HG03432 (cell line): Measurements from ENCODE around the gene TSPAN11.

ENCODE experiments used
- ATAC-seq: cut with Tn5 transposase; IDR thresholded peaks from one replicate; pipeline ENCODE4 v1.9.1; 2021; ENCODE audit warnings: mild to moderate bottlenecking, moderate library complexity; ENCODE audit not compliant: unreplicated experiment

The TSPAN11 gene

DNA sequence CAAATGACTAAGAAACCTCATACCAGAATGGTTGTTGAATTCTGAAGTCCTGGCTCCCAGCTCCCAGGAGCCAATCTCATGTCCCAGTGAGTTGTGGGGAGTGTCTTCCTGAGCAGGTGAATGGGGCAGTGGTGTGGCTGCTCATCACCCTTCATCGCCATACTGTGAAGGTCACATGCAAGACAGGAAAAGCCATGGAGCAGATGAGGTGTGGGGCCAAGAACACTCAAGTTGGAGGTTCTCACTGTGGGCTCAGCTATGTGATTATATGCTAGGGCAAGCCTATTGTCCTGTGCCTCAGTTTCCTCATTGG, 16.6 kb upstream of the TSPAN11 start:
- no peak for ATAC-seq

DNA sequence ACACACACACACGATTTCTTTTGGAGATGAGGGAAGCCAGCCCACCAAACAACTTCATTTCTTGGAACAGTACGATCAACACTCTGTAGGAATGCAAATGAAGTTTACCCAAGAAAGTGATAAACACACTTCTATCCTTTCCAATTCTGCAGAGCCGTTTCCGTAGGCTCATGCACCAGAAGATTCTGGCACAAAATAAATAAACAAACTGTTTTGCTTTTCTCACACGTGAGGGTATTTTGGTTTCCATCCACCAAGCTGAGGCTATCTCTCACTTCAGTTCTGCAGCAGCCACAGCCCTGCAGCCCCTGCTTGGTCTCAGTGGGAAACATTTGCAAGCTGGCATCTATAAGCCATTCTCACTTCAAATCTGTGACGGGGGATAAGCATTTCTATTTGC, 15.3 kb upstream of the TSPAN11 start:
- no peak for ATAC-seq

DNA sequence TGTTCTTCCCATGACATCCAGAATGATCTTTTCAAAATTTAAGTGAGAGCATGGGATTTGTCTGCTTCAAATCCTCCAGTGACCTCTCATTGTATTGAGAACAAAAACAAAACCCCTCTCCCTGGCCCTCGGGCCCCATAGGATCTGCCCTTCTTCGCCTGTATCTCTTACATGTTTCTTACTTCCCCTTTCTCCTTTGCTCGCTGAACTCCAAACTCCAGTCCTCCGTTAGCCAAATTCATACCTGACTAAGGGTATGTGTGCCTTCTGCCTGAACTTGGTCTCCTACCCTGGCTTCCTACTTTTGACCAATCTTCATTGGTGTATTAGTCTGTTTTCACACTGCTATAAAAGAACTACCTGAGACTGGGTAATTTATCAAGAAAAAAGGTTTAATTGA, 13.2 kb upstream of the TSPAN11 start:
- ATAC-seq, result peak; percentile 64

DNA sequence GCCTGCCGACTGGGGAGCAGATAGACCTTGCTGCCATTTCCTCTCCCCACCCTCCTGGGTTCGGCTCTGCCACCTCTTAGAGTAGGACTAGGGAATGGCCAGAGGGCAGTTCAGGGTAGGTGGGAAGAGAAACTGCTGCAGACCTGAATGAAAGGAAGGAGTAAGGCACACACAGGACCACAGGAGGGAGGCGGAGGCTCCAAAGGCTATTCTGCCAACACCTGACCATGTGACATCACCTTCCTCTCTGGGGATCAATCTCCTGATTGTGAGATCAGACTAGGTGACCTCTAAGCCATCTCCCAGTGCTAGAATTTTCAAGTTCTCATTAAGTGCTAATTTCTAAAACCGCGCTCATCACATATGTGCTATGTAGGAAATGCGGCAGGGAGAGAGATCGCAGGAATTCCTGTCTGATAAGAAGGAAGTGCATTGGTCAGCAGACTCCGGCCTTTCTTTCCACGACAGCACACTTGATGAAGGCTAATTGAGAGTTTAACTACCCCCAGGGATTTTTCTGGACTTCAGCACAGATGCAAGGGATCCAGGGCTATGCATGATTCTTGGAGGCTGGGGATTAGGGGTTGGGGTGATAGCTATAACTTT, 11.5 kb upstream of the TSPAN11 start:
- ATAC-seq, result no peak

DNA sequence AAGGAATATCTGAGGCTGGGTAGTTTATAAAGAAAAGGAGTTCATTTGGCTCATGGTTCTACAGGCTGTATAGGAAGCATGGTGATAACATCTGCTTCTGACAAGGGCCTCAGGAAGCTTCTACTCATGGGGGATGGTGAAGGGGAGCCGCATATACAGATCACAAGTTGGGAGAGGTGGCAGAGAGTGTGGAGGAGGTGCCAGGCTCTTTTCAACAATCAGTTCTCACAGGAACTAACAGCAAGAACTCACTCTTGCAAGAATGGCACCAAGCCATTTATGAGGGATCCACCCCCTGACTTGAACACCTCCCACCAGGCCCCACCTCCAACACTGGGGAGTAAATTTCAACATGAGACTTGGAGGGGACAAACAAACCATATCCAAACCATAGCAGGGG, 3.5 kb upstream of the TSPAN11 start:
- ATAC-seq, result no peak

DNA sequence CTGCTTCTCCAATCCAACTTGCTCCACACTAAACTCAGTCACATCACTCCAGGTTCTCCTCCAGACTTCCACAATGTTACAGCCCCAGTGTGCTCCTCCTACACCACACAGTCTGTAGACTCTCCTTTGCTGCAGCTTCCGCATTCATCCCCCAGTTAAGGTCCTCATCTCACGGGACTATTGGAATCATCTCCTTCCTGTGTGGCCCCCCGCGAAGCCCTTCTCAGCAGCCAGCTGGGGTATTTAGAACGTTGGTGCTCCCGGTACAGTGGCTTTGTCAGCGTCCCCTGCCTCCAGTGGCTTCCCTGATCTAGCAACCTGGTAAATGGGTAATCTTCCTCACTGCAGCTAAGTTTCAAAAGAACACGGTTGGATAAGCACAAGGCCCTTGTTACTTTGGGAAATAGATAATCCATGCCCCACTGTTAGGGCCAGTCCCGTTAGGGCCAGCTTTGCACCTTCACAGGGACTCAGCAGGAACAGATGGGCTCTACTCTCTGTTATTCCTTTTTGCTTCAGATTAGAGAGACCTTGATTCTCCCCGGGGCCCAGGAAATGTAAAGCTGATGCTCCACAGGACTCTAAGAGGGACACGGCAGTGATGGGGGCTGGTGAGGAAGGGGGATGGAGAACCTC, 823 bp upstream of the TSPAN11 start:
- ATAC-seq, result no peak

DNA sequence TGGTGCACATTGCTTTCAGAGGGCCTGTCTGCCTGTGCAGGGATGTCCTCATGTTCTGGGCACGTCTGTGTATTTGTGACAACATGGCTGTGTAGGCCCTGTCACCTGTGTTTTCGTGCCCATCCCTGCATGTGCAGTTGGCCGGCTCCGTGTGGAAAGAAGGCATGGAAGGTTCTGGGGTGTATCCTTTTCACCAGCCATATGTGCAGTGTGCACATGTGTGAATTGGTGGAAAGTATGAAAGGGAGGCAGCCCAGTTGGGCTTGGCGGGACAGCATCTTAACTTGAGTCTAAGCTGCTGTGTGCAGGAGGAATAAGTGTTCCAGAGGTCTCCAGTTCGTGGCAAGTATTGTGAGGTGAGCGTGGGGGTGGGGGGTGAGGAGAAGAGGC, 669 bp downstream of the TSPAN11 start:
- ATAC-seq, result no peak

DNA sequence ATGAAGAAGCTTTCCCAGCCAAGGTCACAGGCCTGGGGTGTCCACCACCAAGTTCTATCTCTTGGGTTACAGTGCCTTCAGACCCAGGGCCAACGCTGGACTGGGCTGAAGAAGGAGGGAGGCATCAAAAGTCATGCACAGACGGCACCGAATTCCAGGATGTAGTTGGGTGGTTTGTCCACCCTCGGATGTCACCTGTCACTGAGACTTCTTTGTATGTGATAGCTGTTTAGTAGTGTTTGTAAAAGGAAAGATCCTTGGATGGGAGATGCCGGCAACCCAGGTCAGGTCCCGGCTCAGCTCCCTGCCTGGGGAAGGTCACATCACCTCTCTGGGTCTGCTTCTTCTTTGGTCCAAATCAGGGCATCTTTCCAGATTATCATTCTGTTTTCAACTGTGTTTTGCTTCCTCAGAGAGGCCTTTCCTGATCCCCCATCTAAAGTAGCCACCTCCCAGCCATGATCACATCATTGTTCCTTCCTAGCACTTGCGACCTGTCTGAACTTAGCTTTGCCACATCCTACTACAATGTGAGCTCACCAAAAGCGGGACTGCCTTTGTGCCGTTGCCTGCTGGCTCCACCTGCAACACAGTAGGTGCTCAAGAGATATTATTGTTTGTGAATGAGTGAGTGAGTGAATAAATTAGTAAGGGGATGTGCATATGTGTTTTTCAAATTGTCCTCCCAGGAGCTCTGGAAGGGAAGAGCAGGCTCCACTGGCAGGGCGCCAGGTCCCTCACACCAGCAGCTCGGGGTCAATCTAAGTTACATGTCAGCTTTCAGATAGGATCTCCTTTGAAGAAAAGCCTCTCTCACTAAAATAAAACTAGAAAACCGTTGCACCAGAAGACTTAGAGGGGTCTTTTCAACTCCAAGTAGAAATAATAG, 2.1 kb downstream of the TSPAN11 start:
- no peak for ATAC-seq

DNA sequence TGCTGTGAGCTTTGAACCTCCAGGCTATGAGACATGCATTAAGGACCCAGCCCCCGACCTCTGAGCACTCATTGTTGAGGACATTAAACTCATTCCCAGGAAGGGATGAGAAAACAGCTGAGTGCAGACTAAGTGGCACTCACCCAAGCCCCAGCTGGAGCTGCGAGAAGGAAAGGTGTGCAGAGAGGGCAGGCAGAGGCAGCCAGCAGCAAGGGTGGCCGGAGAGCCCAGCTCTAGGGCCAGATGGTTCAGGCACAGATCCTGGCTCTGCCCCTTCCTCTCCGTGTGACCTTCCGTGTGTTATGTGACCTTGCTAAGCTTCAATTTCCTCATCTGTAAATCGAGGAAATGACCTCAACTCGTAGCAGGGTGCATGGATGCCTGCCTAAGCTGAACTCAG, 3.7 kb downstream of the TSPAN11 start:
- ATAC-seq, result no peak

DNA sequence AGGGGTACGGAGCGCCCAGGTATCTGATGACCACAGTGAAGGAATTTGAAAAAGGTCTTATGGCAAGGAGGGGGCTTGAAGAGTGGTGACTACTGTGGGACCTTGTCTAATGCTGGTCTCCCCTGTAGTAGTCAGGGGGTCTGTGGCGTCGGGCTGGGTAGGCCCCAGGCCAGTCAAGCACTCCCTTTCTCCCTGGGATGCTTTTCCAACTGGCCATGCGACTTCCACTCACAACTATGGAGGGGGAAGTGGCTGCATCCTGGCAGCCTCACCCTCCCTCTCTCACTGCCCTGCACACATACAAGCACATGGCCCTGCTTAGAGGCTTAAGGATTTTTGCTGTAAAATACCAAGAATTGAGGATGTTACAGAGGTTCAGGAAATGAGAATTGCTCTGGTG, 4.1 kb downstream of the TSPAN11 start:
- ATAC-seq, result no peak

DNA sequence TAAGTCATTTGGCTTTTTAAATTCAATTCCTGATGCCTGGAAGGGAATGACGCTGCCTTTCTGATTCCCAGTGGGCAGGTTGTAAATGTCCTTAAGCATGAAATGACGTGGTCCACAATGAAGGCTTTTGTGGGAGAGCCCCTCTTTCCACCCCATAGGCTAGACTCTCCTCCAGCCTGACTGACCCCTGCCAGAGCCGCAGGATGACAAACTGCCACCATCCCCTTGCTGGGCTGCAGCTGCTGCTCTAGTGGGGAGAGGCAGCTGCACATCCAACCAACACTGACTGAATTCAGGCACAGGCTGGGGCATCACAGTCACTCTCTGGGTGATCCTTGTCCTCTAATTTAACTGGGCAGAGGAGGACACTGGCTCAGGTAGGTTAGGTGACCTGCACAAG, 6.3 kb downstream of the TSPAN11 start:
- no peak for ATAC-seq

DNA sequence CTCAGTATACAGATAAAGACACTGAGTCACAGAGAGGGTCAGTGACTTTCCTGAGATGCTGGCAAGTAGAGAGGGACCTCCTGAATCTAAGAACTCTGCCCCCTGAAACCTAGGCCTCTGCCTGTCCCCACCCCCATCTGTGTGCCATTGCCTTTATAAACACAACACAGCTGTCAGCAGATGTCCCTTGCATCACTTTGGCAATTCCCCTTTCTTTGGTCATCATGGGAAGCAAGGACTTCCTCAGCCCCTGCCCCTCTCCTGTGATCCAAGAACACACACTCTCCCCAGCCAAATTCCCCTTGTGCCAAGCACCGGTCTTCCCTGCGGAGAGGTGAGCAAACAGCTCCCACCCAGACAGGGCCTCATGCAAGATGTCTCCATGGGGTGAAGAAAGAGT, 8.3 kb downstream of the TSPAN11 start:
- no peak for ATAC-seq

DNA sequence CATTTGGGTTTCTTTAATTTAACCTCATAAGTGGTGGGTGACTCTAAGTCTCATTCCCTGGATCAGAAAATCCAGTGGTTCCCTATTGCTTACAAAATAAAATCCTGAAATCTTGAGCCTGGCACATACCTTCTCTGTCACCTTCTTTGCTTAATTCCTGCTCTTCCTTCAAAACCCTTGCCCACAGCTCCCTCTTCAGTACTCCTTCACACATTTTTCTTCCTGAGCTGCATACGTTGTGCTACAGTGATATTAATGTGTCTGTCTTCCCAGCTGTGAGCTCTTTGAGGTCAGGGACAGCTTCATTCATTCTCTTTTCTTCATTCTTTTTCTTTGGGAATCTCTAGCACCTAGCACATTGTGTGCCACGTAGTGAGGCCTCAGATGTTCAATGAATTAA, 9.5 kb downstream of the TSPAN11 start:
- ATAC-seq, result no peak

DNA sequence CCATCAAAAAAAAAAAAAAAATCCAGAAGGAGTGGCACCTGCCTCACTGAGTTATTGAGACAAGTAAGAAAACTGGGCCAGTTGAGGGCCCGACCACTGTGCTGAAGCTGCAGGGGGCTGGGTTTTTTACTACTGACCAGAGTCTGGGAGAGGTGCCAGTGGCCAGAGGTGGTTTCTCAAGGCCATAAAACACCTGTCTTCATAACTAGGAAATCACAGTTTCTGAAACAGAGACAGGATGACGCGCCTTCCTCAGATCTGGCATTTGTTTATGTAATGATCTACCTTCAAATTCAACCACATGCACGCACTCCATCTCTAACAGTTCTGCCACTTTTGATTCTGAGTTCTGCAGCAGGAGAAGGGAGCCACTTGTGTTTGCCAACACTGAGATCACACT, 12.7 kb downstream of the TSPAN11 start:
- ATAC-seq, result peak; percentile 50

DNA sequence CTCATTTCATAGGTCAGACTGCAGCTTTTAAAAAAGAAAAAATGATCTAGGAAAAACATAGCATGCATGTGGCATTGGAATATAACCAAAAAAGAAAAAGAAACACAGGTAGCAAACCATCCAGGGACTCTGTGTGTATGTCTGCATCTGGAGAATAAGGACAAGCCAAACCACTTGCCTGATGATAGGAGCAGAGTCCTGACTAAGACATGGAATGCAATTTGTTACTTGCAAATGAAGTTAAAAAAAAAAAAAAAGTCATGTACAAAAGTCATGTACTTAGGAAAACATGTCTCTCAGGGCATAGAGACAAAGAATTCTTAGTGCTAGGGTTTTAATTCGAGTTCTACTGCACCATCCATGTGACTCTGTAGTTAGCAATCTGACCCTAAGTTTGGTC, 15.9 kb downstream of the TSPAN11 start:
- ATAC-seq, result no peak

DNA sequence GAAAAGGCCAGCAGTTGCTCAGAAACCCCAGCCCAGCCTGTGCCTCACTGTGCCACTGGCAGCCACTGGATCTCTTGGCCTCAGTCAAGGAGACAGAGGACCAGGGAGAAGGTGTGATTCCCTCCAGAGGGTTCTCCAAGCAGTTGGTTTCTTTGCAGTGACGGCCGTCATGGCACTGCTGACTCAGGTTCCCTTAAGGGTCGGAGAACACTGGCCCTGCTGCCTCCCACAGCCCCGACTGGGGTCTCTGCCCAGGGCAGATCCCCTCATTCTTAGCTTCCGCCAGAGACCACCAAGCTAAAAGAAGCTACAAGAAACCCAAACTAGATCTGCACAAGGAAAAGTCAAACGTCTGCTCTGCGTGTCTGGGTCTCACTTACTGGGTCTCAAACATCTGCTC, 16.4 kb downstream of the TSPAN11 start:
- ATAC-seq, result no peak

DNA sequence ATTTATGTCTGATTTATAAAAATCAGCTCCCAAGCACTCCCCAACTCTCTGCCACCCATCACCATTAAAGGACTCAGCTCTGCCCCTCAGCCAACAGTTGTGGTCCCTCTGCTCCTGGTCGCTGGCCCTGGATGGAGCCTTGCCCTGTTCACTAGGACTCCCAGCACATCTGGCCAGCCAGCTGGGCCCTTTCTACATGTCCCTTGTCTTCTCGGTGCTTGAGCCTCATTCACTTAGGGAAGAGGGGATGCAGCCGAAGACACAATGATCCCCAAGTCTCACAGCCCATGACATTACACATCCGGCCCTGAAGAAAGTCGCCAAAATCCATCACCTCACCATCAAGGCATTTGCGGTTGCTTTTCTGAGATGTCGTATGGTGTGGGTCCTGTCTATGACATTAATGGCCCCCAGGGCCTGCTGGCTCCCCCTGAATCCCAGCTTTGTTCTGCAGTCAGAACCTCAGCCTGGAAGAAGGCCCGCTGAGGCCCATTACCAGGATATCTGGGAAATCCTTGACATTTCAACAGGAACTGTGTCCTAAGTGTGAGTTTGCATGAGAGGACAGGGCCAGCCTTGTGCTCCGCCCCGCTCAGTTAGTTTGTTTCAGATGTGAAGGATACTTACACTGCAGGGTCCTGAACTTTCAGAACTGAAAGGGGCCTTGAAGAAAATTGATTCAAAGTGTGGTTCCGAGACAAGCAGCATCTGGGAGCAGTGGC, 19.1 kb downstream of the TSPAN11 start:
- no peak for ATAC-seq

DNA sequence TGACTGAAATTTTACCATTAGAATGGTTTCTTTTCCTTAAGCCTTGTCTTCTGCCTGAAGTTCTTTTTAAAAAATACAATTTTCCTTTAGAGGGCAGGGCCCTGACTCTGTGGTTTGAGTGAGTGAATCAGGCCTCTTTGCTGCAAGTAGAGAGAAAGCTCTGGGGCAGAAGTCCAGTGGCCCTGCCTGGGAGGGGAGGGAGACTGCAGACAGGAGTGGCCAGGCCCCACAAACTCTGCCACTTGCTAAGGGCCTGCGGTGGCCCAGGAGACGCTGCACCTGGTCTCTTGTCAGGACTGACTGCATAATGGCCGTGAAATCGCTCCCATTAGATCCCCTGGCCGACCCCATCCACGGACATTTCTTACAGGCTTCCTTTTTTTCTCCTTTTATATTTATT, 25.5 kb downstream of the TSPAN11 start:
- ATAC-seq, result no peak

DNA sequence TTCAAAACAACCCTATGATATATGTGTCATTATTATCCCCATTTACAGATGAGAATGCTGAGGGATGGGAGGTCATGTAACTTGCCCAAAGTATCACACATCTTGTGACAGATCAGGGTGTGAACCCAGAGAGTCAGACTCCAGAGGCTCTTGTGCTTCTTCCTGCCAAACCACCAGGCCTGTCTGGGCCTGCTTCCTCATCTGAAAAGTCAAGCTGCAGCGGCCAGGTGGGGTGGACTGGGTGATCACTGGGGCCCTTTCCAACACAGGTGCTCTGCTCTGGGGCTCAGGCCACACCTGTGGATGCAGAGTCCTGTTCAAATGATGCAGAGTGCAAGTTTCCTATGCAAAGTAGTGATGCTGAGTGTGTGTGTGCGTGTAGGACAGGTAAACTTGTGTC, 26.7 kb downstream of the TSPAN11 start:
- no peak for ATAC-seq

DNA sequence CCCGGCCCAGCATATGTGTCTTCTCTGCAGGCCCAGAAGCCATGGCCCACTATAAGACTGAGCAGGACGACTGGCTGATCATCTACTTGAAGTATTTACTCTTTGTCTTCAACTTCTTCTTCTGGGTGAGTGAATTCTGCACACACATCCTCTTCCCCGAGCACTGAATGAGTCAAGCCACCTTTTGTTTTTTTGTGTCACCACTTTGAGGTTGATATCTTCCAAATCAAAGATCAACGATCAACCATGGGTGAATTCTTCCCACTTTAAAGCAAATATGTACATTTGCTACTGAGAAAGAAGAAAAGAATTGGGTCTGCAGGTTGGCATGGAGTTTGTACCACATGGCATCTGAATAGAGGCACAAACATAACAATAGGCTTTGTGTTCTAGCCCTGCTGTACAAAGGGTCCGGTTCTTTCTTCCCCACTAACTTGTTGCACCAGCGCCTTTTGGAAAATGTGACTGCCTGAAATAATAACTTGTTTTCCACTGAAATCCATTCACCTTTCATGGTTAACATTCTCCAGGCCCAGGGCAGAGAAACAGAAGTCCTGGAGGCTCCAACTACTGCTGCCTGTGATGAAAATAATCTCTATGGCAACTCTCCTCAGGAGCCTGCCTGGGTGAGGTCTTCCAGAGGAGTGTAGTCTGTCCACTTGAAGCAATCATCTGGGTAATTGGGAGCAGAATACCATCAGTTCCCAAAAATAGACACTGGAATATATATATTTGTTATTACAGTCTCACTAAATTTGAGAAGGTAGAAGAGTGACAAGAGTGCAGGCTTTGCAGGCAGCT, 27.6 kb downstream of the TSPAN11 start:
- no peak for ATAC-seq

DNA sequence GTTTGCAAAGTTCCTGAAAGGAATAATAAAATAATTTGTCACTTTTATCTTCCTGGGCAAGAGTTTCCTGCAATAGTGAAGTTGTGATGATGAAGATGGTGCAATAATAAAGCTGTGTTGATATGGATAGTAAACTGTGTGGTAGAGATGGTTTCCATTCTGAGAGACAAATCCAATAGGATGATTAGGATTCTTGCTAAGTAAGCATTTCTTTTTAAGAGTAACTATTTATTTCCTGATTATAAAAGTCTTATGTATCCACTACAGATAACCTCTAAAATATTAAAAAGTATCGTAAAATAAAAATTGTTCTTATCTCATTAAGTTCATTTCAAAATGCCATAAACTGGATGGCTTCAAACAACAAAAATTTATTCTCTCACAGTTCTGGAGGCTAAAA, 28.7 kb downstream of the TSPAN11 start:
- ATAC-seq, result no peak
